ENCODE results near the gene LIN7B. TPM values are rescaled to one million over a fixed set of nuclear protein-coding genes. Genes with fewer than 3 reads are reported as not detected.

The LIN7B gene
- total and polyA plus RNA-seq, 9 of the 15 experiments (the other 6 are each of a cell fraction or from before 2014, with no cell fraction given) = 0.89 to 15.7 (median 4.0) TPM

DNA sequence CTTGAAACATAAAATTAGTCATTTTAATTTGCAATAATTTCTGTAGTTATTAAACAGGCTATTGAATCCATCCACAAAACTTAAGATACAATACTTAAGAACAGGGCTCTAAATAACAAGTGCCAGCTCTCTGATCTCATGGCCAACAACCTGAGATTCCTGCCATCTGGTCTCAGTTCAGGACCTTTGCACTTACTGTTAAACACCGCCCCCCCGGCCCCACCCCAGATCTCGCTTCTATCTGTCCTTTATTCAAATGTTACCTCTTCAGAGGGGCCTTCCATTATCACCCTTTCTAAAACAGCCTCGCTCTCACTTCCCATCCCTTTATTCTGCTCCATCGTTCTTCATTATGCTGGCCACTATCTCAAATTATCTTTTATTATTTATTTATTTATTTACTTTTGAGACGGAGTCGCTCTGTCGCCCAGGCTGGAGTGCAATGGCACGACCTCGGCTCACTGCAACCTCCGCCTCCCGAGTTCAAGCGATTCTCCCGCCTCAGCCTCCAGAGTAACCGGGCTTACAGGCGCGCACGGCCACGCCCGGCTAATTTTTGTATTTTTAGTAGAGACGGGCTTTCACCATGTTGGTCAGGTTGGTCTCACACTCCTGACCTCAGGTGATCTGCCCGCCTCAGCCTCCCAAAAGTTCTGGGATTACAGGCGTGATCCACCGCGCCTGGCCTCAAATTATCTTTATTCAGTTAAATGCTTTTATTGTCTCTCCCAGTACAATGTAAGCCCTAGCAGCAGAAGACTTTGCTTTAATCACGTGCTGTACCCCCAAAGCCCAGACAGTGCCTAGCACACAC lies 29.8 kb upstream of the LIN7B start (continued):
- TF ChIP-seq, protein P1, sequence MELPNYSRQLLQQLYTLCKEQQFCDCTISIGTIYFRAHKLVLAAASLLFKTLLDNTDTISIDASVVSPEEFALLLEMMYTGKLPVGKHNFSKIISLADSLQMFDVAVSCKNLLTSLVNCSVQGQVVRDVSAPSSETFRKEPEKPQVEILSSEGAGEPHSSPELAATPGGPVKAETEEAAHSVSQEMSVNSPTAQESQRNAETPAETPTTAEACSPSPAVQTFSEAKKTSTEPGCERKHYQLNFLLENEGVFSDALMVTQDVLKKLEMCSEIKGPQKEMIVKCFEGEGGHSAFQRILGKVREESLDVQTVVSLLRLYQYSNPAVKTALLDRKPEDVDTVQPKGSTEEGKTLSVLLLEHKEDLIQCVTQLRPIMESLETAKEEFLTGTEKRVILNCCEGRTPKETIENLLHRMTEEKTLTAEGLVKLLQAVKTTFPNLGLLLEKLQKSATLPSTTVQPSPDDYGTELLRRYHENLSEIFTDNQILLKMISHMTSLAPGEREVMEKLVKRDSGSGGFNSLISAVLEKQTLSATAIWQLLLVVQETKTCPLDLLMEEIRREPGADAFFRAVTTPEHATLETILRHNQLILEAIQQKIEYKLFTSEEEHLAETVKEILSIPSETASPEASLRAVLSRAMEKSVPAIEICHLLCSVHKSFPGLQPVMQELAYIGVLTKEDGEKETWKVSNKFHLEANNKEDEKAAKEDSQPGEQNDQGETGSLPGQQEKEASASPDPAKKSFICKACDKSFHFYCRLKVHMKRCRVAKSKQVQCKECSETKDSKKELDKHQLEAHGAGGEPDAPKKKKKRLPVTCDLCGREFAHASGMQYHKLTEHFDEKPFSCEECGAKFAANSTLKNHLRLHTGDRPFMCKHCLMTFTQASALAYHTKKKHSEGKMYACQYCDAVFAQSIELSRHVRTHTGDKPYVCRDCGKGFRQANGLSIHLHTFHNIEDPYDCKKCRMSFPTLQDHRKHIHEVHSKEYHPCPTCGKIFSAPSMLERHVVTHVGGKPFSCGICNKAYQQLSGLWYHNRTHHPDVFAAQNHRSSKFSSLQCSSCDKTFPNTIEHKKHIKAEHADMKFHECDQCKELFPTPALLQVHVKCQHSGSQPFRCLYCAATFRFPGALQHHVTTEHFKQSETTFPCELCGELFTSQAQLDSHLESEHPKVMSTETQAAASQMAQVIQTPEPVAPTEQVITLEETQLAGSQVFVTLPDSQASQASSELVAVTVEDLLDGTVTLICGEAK (IDR thresholded peaks at IDR 0.05) = peak; percentile 56; the same call in 1 of the 2 replicates
- TF ChIP-seq, protein P1 (CRISPR knock-in tag; IDR thresholded peaks at IDR 0.05) = no peak
- TF ChIP-seq MIER1 (IDR thresholded peaks at IDR 0.05; ENCODE audit: low read depth) (0 out of 2 replicates have a peak, but pooled peaks have one; percentile 43), TEAD1 (CRISPR knock-in tag; IDR thresholded peaks at IDR 0.05) (peak in 1 of 2 experiments; percentile 45; a peak in 2 of 4 replicates), ZNF584 (CRISPR knock-in tag; IDR thresholded peaks at IDR 0.05; ENCODE audit: low read depth) (no peak; the same call in 1 of the 2 replicates), MBD2 (IDR thresholded peaks at IDR 0.05; ENCODE audit: borderline replicate concordance, low read depth) (no peak), ZNF766 (CRISPR knock-in tag; conservative IDR thresholded peaks at IDR 0.05) (0 out of 2 replicates have a peak, but pooled peaks have one; percentile 3), ERF (CRISPR knock-in tag; IDR thresholded peaks at IDR 0.05) (0 out of 2 replicates have a peak, but pooled peaks have one; percentile 45), HDAC2 (IDR thresholded peaks at IDR 0.05) (0 out of 2 replicates have a peak, but pooled peaks have one; percentile 71)
- TF ChIP-seq, protein P2, sequence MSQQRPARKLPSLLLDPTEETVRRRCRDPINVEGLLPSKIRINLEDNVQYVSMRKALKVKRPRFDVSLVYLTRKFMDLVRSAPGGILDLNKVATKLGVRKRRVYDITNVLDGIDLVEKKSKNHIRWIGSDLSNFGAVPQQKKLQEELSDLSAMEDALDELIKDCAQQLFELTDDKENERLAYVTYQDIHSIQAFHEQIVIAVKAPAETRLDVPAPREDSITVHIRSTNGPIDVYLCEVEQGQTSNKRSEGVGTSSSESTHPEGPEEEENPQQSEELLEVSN (IDR thresholded peaks at IDR 0.05; ENCODE audit: borderline replicate concordance in 1 of 2, extremely low read depth in 1 of 2, insufficient read depth in 1 of 2, insufficient read length in 1 of 2, low read depth in 1 of 2, low read length in 1 of 2, poor library complexity in 1 of 2, severe bottlenecking in 1 of 2) = peak in 1 of 2 experiments; percentile 68
